Heart right ventricle (tissue), 16 donors: ENCODE results near the gene LILRB1. TPM values are rescaled to one million over a fixed set of nuclear protein-coding genes. Genes with fewer than 3 reads are reported as not detected.
A peak's percentile ranks its signal among the peaks of the same experiment; 100 is the strongest.
"Not testable (repeated sequence)": the region's sequence is repeated elsewhere in the genome, so short reads cannot be mapped to it uniquely, and the experiment has no call there.

Source experiments
- ATAC-seq, 8 donors: fragments of 200-7000 bp; cut with Tn5 transposase; one replicate each; pipeline ENCODE4 v1.9.1; 2020; ENCODE audit warnings: mild to moderate bottlenecking in 8 of 8, moderate library complexity in 8 of 8, moderate number of reproducible peaks in 1 of 8
- DNase-seq, 2 donors: peaks; one replicate each; pipeline ENCODE4 v3.0.0-alpha.2; 2020
- H3K27ac ChIP-seq, 10 donors: fragments of 200-600 bp; sonication (generic) in 2 of 10; one replicate each; pipeline versions ENCODE4 v1.5.0 to v1.8.0; 2020 to 2022; ENCODE audit warnings: mild to moderate bottlenecking in 3 of 10
- H3K27me3 ChIP-seq, 7 donors: fragments of 200-600 bp; one replicate each; pipeline ENCODE4 v1.8.0; 2021 to 2022; ENCODE audit warnings: mild to moderate bottlenecking in 2 of 7
- H3K36me3 ChIP-seq, 9 donors: fragments of 200-600 bp; sonication (generic) in 1 of 9; one replicate each; pipeline versions ENCODE4 v1.5.0 to v1.8.0; 2020 to 2022; ENCODE audit warnings: mild to moderate bottlenecking in 2 of 9
- H3K4me1 ChIP-seq, 9 donors: fragments of 200-600 bp; sonication (generic) in 1 of 9; one replicate each; pipeline versions ENCODE4 v1.5.0 to v1.8.0; 2020 to 2022; ENCODE audit warnings: mild to moderate bottlenecking in 4 of 9
- H3K4me3 ChIP-seq, 10 donors: fragments of 200-600 bp; sonication (generic) in 2 of 10; one replicate each; pipeline versions ENCODE4 v1.5.0 to v1.8.0; 2020 to 2022; ENCODE audit warnings: mild to moderate bottlenecking in 7 of 10, moderate library complexity in 2 of 10
- H3K9me3 ChIP-seq, 11 donors: fragments of 200-600 bp in 10 of 11; sonication (generic) in 2 of 11; one replicate each; pipeline versions ENCODE4 v1.5.0 to v1.8.0; 2013 to 2022; ENCODE audit warnings: mild to moderate bottlenecking in 2 of 11, control low read depth in 1 of 11, moderate library complexity in 1 of 11
- WGBS, 2 donors: extraction: QIAGEN DNeasy Blood & Tissue Kit; methylation state at CpG; one replicate each; pipeline ENCODE4 v1.1.7; 2013; ENCODE audit warnings: inconsistent platforms in 1 of 2; 5-methylcytosine and 5-hydroxymethylcytosine counted together
- intact Hi-C, 10 donors: fragments of 100-400 bp; cut with DNase I; formaldehyde crosslinking; loops; one replicate each; pipeline versions ENCODE4 v1.11.1 to v1.14.2; 2022
- long read RNA-seq, 3 donors: library from polyadenylated mRNA; unstranded; transcript quantifications; one replicate each; pipeline ENCODE4 v2.0.0, GENCODE V29; 2020 to 2021
- polyA plus RNA-seq, 2 donors: library from polyadenylated mRNA; stranded (reverse); fragments of 200-250 nt; gene quantifications; one replicate each; pipeline ENCODE4 v1.2.3, GENCODE V29; 2013
- total RNA-seq, 10 donors: library from RNA; stranded (reverse); fragmentation: NEBNext Ultra II Directional in 3 of 10; extraction: Animal tissue kit (Norgen Biotek cat#: 25700) in 3 of 10; gene quantifications; one replicate each; pipeline versions ENCODE4 v1.2.1 to v1.2.4, GENCODE V29; 2021 to 2023
- TF ChIP-seq, protein P1 (sequence below), 9 donors: fragments of 200-600 bp; sonication (generic) in 2 of 9; IDR thresholded peaks; one replicate each; pipeline versions ENCODE4 v1.5.0 to v1.8.0; 2021 to 2022; ENCODE audit warnings: antibody characterized with exemption in 9 of 9, mild to moderate bottlenecking in 5 of 9, moderate library complexity in 1 of 9
- donor health status: Arrhythmogenic right ventricular cardiomyopathy.
- donor health status: ischemic (EF 13 %, LVEDD 7.1; RV severe dilation, severe dysfunction).
- donor health status: healthy with polysubstance abuse.
- donor health status: DM: no; HTN: yes; CAD: no.
- donor health status: DM: no; HTN: no; CAD: no.
- donor health status: ischemic (EF 25% LVEDD 6.9; RV normal size, moderate dysfunction).
- donor health status: ischemic (EF 25% LVEDD 5.7; RV mildly dilated, moderate dysfunction).
- donor health status: healthy.
- donor health status: DM: yes; HTN: yes; CAD: no.
- donor health status: Ischemic cardiomyopathy.
- donor health status: ischemic (EF 35%, LVEDD 5.7; RV mildly dilated, moderate dysfunction).
- donor health status: nonischemic (EF 11% LVEDD 7.7; RV severe dilation, severe dysfunction).
- donor health status: DM: yes; HTN: yes; CAD: no.
- donor health status: PGD.
- donor health status: ischemic (EF 29% LVEDD 5.4; RV normal size, mild dysfunction).
- donor health status: nonischemic (EF 23%, LVEDD 6.1; RV moderate dilation, normal function).

LILRB1 gene
- 10 to 100 TPM in 1 of 10 donors, 1 to 10 TPM in 6, under 1 TPM in 3; 0.28 to 16.9 (median 1.5) TPM for total RNA-seq
- polyA plus RNA-seq, result 1 to 10 TPM in 1 of 2 donors, under 1 TPM in 1; 0.54 to 1.4 TPM
- long read RNA-seq, donor 1, partial matches to known transcripts, result 1 of 2 reads
- long read RNA-seq, donor 1, other reads (novel, unspliced or antisense), result 1 of 2 reads
- long read RNA-seq, donor 2, result 0 reads
- long read RNA-seq, donor 3, partial matches to known transcripts, result 1 of 2 reads
- long read RNA-seq, donor 3, other reads (novel, unspliced or antisense), result 1 of 2 reads

DNA sequence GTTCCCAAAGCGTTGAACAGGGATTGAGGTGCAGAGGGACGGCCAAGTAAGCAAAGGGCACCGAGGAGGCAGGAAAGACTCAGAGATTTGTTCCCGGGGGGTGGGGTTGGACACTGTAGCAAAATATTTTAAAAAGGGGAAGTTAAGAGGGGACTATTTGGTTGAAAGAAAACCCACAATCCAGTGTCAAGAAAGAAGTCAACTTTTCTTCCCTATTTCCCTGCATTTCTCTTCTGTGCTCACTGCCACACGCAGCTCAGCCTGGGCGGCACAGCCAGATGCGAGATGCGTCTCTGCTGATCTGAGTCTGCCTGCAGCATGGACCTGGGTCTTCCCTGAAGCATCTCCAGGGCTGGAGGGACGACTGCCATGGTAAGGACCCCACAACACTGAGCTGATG, at the start of gene LILRB1:
Gene LILRB1, plus strand, starts transcription at position 223 of the 400 bp plus-strand sequence. CDS start 590 bp downstream, outside the sequence.
- DNase-seq, H3K36me3 ChIP-seq, intact Hi-C loops, H3K4me1 ChIP-seq: not testable (repeated sequence)
- H3K27me3 ChIP-seq, result peaks cover 0 to 47% (median 26%) of the 10 kb centered on the region in 7 donors
- H3K27ac ChIP-seq, result peak within 1 kb of the TSS in 2 of 10 donors; percentile 36 to 79
- ATAC-seq, result peak in 4 of 8 donors; percentile 26 to 38 (median 35)
- peak within 1 kb of the TSS in 6 of 10 donors; percentile 3 to 46 (median 17) for H3K4me3 ChIP-seq
- WGBS, 2 donors, result 68 to 72% methylated on average over 9 of the region's 9 CpGs
- peaks cover 0 to 13% (median 0%) of the 10 kb centered on the region in 11 donors for H3K9me3 ChIP-seq

DNA sequence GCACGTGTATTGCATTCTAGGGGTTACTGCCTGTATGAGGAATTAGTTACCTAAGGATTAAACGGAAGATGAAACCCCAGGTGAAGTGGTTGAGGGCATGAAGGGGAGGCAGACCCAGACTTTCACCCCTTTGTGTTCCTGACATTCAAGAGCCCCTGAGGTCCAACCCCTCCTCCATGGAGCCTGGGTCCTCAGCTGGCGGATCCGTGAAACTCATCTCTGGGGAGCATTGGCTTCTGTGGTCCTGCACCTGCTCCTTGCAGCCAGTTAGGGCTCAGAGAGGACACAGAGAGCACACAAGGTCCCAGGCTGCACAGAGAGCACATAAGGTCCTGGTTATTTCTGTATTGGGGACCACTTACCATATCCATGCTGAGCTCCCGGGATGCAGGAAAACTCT, 43.9 kb upstream of the LILRB1 start:
- TF ChIP-seq, protein P1, sequence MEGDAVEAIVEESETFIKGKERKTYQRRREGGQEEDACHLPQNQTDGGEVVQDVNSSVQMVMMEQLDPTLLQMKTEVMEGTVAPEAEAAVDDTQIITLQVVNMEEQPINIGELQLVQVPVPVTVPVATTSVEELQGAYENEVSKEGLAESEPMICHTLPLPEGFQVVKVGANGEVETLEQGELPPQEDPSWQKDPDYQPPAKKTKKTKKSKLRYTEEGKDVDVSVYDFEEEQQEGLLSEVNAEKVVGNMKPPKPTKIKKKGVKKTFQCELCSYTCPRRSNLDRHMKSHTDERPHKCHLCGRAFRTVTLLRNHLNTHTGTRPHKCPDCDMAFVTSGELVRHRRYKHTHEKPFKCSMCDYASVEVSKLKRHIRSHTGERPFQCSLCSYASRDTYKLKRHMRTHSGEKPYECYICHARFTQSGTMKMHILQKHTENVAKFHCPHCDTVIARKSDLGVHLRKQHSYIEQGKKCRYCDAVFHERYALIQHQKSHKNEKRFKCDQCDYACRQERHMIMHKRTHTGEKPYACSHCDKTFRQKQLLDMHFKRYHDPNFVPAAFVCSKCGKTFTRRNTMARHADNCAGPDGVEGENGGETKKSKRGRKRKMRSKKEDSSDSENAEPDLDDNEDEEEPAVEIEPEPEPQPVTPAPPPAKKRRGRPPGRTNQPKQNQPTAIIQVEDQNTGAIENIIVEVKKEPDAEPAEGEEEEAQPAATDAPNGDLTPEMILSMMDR (IDR thresholded peaks at IDR 0.05), result no peak
- intact Hi-C loops, result no loop called here
- Histone ChIP-seq H3K4me1 (no peaks in the 10 kb centered on the region), H3K36me3 (no peaks in the 10 kb centered on the region), H3K27me3 (peaks cover 0 to 12% (median 8%) of the 10 kb centered on the region in 7 donors), H3K9me3 (peaks cover 0 to 43% (median 0%) of the 10 kb centered on the region in 11 donors), H3K27ac (no peak overlapping the region), H3K4me3 (no peak overlapping the region)
- DNase-seq, result no peak
- WGBS, 2 donors, result 71 to 72% methylated on average over 5 of the region's 5 CpGs
- no peak for ATAC-seq

DNA sequence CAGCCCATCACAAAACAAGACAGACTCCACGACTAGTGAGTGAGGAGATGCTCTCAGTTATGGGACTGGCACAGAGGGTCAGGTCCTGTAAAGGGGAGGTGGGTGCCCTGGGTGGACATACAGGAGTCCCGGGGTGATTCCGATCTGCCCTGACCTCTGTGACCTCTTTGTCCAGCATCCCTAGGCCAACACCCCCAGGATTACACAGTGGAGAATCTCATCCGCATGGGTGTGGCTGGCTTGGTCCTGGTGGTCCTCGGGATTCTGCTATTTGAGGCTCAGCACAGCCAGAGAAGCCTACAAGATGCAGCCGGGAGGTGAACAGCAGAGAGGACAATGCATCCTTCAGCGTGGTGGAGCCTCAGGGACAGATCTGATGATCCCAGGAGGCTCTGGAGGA, 43.3 kb upstream of the LILRB1 start:
- DNase-seq, result no peak
- 60 to 65% methylated on average over 7 of the region's 7 CpGs for WGBS, 2 donors
- Histone ChIP-seq H3K9me3 (peaks cover 0 to 37% (median 0%) of the 10 kb centered on the region in 11 donors), H3K4me3 (no peak overlapping the region), H3K36me3 (no peaks in the 10 kb centered on the region), H3K27me3 (peaks cover 0 to 12% (median 8%) of the 10 kb centered on the region in 7 donors), H3K27ac (no peak overlapping the region), H3K4me1 (no peaks in the 10 kb centered on the region)
- intact Hi-C loops, result no loop called here
- TF ChIP-seq, protein P1 (IDR thresholded peaks at IDR 0.05), result no peak
- no peak for ATAC-seq

DNA sequence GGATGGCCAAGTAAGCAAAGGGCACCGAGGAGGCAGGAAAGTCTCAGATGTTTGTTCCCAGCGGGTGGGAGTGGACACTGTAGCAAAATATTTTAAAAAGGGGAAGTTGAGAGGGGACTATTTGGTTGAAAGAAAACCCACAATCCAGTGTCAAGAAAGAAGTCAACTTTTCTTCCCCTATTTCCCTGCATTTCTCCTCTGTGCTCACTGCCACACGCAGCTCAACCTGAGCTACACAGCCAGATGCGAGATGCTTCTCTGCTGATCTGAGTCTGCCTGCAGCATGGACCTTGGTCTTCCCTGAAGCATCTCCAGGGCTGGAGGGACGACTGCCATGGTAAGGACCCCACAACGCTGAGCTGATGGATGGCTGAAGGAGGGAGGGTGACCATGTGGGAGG, 36.8 kb upstream of the LILRB1 start, which contains the start of gene LILRA1:
Gene LILRA1, plus strand, starts transcription at position 188 of the 400 bp plus-strand sequence. CDS start 613 bp downstream, outside the sequence.
- WGBS, 2 donors, result 55 to 68% methylated on average over 6 of the region's 6 CpGs
- peak within 1 kb of the TSS in 1 of 10 donors; percentile 68 for H3K27ac ChIP-seq
- H3K36me3 ChIP-seq, DNase-seq, intact Hi-C loops: not testable (repeated sequence)
- peaks cover 0 to 21% (median 0%) of the 10 kb centered on the region in 11 donors for H3K9me3 ChIP-seq
- peak within 1 kb of the TSS in 2 of 10 donors; percentile 7 to 40 for H3K4me3 ChIP-seq
- ATAC-seq, result peak in 4 of 8 donors; percentile 30 to 52 (median 47)
- peaks cover 0 to 18% (median 0%) of the 10 kb centered on the region in 9 donors for H3K4me1 ChIP-seq
- H3K27me3 ChIP-seq, result peaks cover 0 to 21% (median 14%) of the 10 kb centered on the region in 7 donors

DNA sequence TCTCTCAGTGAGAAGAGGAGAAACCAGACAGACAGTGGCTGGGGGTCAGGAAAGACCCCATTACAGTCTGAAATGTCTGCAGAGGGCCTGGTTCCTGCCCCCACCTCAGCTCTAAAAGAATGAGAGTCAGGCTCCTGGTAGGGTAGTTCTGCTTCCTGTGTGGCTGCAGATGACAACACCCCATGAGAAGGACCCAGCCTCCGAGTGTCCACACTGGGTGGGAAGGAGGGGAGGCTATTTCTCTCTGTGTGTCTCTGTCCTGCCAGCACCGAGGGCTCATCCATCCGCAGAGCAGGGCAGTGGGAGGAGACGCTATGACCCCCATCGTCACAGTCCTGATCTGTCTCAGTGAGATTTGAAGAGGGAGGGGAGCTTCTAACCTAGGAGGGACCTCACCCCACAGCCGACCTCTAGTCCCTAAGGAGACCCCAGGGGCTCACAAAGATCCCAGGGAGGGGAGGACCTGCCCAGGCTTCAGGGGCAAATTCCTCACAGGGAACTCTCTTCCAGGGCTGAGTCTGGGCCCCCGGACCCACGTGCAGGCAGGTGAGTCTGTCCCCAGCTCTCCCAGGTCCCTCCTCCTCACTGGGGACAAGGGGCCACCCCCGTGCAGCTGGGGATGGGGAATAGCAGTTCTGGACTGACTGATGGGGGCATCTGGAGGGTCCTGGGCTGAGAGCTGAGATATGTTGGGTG, 36.2 kb upstream of the LILRB1 start:
- 28 to 68% methylated on average over 6 to 9 of the region's 9 CpGs for WGBS, 2 donors
- H3K36me3 ChIP-seq, intact Hi-C loops, DNase-seq: not testable (repeated sequence)
- Histone ChIP-seq H3K9me3 (peaks cover 0 to 21% (median 0%) of the 10 kb centered on the region in 11 donors), H3K4me1 (peaks cover 0 to 18% (median 0%) of the 10 kb centered on the region in 9 donors), H3K27ac (peak overlapping the region in 1 of 10 donors; percentile 68), H3K27me3 (peaks cover 0 to 17% (median 14%) of the 10 kb centered on the region in 7 donors), H3K4me3 (peak overlapping the region in 2 of 10 donors; percentile 7 to 40)
- peak in 4 of 8 donors; percentile 33 to 63 (median 48) for ATAC-seq
